HepG2 (cell line): ENCODE results near the gene ITGB3. TPM values are rescaled to one million over a fixed set of nuclear protein-coding genes. Genes with fewer than 3 reads are reported as not detected.

ENCODE experiments used
- AHR ChIP-seq: IDR thresholded peaks from 2 replicates; pipeline ENCODE4 v1.6.1; 2018; ENCODE audit warnings: missing genetic modification reagents, missing compliant biosample characterization
- ARHGAP35 ChIP-seq: sonication (generic); formaldehyde crosslinking; IDR thresholded peaks from 2 replicates; pipeline ENCODE4 v1.9.0; 2022; ENCODE audit warnings: mild to moderate bottlenecking, inconsistent platforms, moderate library complexity, missing genetic modification reagents, borderline replicate concordance
- CEBPZ ChIP-seq: IDR thresholded peaks from 2 replicates; pipeline ENCODE4 v1.6.1; 2012; ENCODE audit warnings: low read length, improper control_type of control experiment
- CHD4 ChIP-seq: fragments of 200-600 bp; sonication (generic); IDR thresholded peaks from 2 replicates; pipeline ENCODE4 v1.7.0; 2017; ENCODE audit warnings: mild to moderate bottlenecking, low read length, borderline replicate concordance
- DNMT3B ChIP-seq: conservative IDR thresholded peaks from 2 replicates; pipeline ENCODE4 v1.6.1; 2016; ENCODE audit warnings: missing biosample characterization, control low read depth
- FOXK2 ChIP-seq: fragments of 450-650 bp; IDR thresholded peaks from 2 replicates; pipeline ENCODE4 v1.6.1; 2016
- HES4 ChIP-seq: sonication (generic); formaldehyde crosslinking; IDR thresholded peaks from 2 replicates; pipeline ENCODE4 v1.9.0; 2021; ENCODE audit warnings: mild to moderate bottlenecking, missing genetic modification reagents, borderline replicate concordance
- MAFF ChIP-seq: IDR thresholded peaks from 2 replicates; pipeline ENCODE4 v1.6.1; 2011; ENCODE audit warnings: low read depth, low read length, improper control_type of control experiment
- NFE2L2 ChIP-seq: fragments of 150-350 bp; IDR thresholded peaks from 2 replicates; pipeline ENCODE4 v1.6.1; 2014; ENCODE audit warnings: low read length
- PBX2 ChIP-seq: IDR thresholded peaks from 2 replicates; pipeline ENCODE4 v1.6.1; 2016; ENCODE audit warnings: control low read depth
- SKI ChIP-seq: fragments of 450-650 bp; IDR thresholded peaks from one replicate; pipeline ENCODE4 v1.6.1; 2018; ENCODE audit warnings: mild to moderate bottlenecking; ENCODE audit not compliant: partially characterized antibody
- TCF12 ChIP-seq, 2 experiments: fragments of 450-650 bp in 1 of 2; sonication (generic) in 1 of 2; formaldehyde crosslinking in 1 of 2; IDR thresholded peaks; 2 replicates each; pipeline versions ENCODE4 v1.6.1 to v1.8.0; 2017 to 2022; ENCODE audit warnings: antibody characterized with exemption in 1 of 2, mild to moderate bottlenecking in 1 of 2, missing genetic modification reagents in 1 of 2, moderate library complexity in 1 of 2
- ZBTB26 ChIP-seq: IDR thresholded peaks from 2 replicates; pipeline ENCODE4 v1.6.1; 2016; ENCODE audit warnings: missing compliant biosample characterization, missing genetic modification reagents, borderline replicate concordance
- ZNF160 ChIP-seq: sonication (generic); formaldehyde crosslinking; IDR thresholded peaks from 2 replicates; pipeline ENCODE4 v1.8.0; 2022; ENCODE audit warnings: mild to moderate bottlenecking, inconsistent platforms, missing genetic modification reagents
- ZNF207 ChIP-seq: fragments of 450-650 bp; IDR thresholded peaks from 2 replicates; pipeline ENCODE4 v1.6.1; 2016; ENCODE audit warnings: antibody characterized with exemption, borderline replicate concordance
- ZNF292 ChIP-seq: sonication (generic); formaldehyde crosslinking; IDR thresholded peaks from 2 replicates; pipeline ENCODE4 v1.8.1; 2022; ENCODE audit warnings: mild to moderate bottlenecking, low read depth, missing genetic modification reagents, borderline replicate concordance
- ZNF33B ChIP-seq: sonication (generic); formaldehyde crosslinking; IDR thresholded peaks from 2 replicates; pipeline ENCODE4 v1.5.1; 2020; ENCODE audit warnings: mild to moderate bottlenecking, missing genetic modification reagents
- ZNF552 ChIP-seq: sonication (generic); formaldehyde crosslinking; IDR thresholded peaks from 2 replicates; pipeline ENCODE4 v1.9.0; 2022; ENCODE audit warnings: missing genetic modification reagents, mild to moderate bottlenecking, borderline replicate concordance
- ZNF841 ChIP-seq: sonication (generic); formaldehyde crosslinking; IDR thresholded peaks from 2 replicates; pipeline ENCODE4 v1.8.1; 2023; ENCODE audit warnings: missing genetic modification reagents, borderline replicate concordance
- ZUFSP ChIP-seq: sonication (generic); formaldehyde crosslinking; IDR thresholded peaks from 2 replicates; pipeline ENCODE4 v1.9.0; 2021; ENCODE audit warnings: missing genetic modification reagents, mild to moderate bottlenecking, borderline replicate concordance
- polyA plus RNA-seq, 8 experiments: library from polyadenylated mRNA; depleted of rRNA in 3 of 8; stranded (reverse) in 7 of 8; unstranded in 1 of 8; fragments of >200 nt; fragmentation: Illumina TruSeq in 4 of 8; extraction: Trizol in 4 of 8; gene quantifications; 2 replicates each; pipeline versions ENCODE4 v1.2.1 to v1.2.3, GENCODE V29; 2011 to 2016; ENCODE audit warnings: low read depth in 4 of 8, missing spikeins in 1 of 8, mixed read lengths in 1 of 8; ENCODE audit not compliant: insufficient read depth in 1 of 8
- total RNA-seq, 5 experiments: library from RNA; depleted of rRNA; stranded (reverse); fragments of >200 nt; fragmentation: Illumina TruSeq; extraction: Trizol; gene quantifications; 2 replicates each; pipeline ENCODE4 v1.2.3, GENCODE V29; 2016; ENCODE audit warnings: low read depth in 1 of 5

ITGB3 gene
- total and polyA plus RNA-seq, 2 of the 13 experiments (the other 11 are each of a cell fraction or from before 2014, with no cell fraction given), result 0.09 to 0.31 TPM

- TF ChIP-seq AHR (CRISPR knock-in tag) (peak; percentile 94; the same call in 1 of the 2 replicates), ZNF207 (no peak), CHD4 (0 out of 2 replicates have a peak, but pooled peaks have one; percentile 36), ZNF33B (CRISPR knock-in tag) (peak; percentile 94), MAFF (no peak), ZNF160 (CRISPR knock-in tag) (peak; percentile 98), PBX2 (CRISPR knock-in tag) (no peak), NFE2L2 (no peak), ZBTB26 (CRISPR knock-in tag) (peak; percentile 83), ZUFSP (CRISPR knock-in tag) (no peak), ZNF841 (CRISPR knock-in tag) (peak; percentile 89; the same call in 1 of the 2 replicates), ARHGAP35 (CRISPR knock-in tag) (no peak), ZNF552 (CRISPR knock-in tag) (peak; percentile 96; the same call in 1 of the 2 replicates), FOXK2 (no peak), DNMT3B (no peak), TCF12 (IDR thresholded peaks at IDR 0.05) (no peak), TCF12 (CRISPR knock-in tag; IDR thresholded peaks at IDR 0.05) (peak; percentile 83; the same call in 1 of the 2 replicates), ZNF292 (CRISPR knock-in tag) (peak; percentile 55; the same call in 1 of the 2 replicates), SKI (peak; percentile 57), CEBPZ (no peak), HES4 (CRISPR knock-in tag) (peak; percentile 92)
Observed at GRCh38 chr17:47323382-47324223, 70.0 kb downstream of the ITGB3 start, which contains the start of gene EFCAB13 (continued).
